SK-N-MC (cell line): ENCODE data around the gene ARID1B.

ENCODE experiments used
- EZH2 ChIP-seq: fragments of 200-600 bp; sonication (generic); IDR thresholded peaks from one replicate; pipeline ENCODE4 v1.6.1; 2017; ENCODE audit warnings: antibody characterized with exemption
- FOXP2 ChIP-seq: optimal IDR thresholded peaks from 2 replicates; pipeline ENCODE3; 2011; ENCODE audit warnings: mild to moderate bottlenecking, moderate library complexity; ENCODE audit not compliant: insufficient read depth; ENCODE audit errors: extremely low read length, control extremely low read depth
- POLR2AphosphoS5 ChIP-seq: IDR thresholded peaks from 2 replicates; pipeline ENCODE4 v1.6.1; 2012; ENCODE audit warnings: mild to moderate bottlenecking, low read depth, low read length, borderline replicate concordance

- TF ChIP-seq EZH2: no peak
- no peak for TF ChIP-seq POLR2AphosphoS5
- TF ChIP-seq FOXP2: no peak
These were observed 257.5 kb downstream of the ARID1B start for GRCh38 chr6:157034436-157035230.
